Hematopoietic multipotent progenitor cell treated with erythropoietin and hydrocortisone succinate and interleukin-3 and kit ligand, for 6 days (in vitro differentiated cells): Measurements from ENCODE around the gene TTC34.
"Not testable (repeated sequence)": the region's sequence is repeated elsewhere in the genome, so short reads cannot be mapped to it uniquely, and the experiment has no call there.

Experiments used
- DNase-seq: peaks from one replicate; pipeline ENCODE4 v3.0.0-alpha.2; 2015

TTC34 gene

DNA sequence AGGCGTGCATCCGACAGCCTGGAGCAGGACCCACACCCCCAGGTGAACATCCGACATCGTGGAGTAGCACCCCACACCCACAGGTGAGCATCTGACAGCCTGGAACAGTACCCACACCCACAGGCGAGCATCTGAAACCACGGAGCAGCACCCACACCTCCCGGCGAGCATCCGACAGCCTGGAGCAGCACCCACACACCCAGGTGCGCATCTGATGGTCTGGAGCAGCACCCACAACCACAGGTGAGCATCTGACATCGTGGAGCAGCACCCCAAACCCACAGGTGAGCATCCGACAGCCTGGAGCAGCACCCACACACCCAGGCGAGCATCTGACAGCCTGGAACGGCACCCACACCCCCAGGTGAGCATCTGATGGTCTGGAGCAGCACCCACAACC lies 46.1 kb downstream of the TTC34 start:
- not testable (repeated sequence) for DNase-seq

DNA sequence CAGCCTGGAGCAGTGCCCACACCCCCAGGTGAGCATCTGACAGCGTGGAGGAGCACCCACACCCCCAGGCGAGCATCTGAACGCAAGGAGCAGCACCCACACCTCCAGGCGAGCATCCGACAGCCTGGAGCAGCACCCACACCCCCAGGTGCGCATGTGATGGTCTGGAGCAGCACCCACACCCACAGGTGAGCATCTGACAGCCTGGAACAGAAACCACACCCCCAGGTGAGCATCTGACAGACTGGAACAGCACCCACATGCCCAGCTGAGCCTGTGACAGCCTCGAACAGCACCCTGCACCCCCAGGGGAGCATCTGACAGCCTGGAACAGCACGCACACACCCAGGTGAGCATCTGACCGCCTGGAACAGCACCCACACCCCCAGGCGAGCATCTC lies 46.9 kb downstream of the TTC34 start:
- not testable (repeated sequence) for DNase-seq

DNA sequence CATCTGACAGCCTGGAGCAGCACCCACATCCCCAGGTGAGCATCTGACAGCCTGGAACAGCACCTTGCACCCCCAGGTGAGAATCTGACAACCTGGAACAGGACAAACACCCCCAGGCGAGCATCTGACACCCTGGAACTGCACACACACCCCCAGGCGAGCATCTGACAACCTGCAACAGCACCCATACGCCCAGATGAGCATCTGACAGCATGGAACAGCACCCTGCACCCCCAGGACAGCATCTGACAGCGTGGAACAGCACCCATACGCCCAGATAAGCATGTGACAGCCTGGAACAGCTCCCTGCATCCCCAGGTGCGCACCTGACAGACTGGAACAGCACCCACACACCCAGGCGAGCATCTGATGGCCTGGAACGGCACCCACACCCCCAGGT lies 49.0 kb downstream of the TTC34 start:
- not testable (repeated sequence) for DNase-seq

DNA sequence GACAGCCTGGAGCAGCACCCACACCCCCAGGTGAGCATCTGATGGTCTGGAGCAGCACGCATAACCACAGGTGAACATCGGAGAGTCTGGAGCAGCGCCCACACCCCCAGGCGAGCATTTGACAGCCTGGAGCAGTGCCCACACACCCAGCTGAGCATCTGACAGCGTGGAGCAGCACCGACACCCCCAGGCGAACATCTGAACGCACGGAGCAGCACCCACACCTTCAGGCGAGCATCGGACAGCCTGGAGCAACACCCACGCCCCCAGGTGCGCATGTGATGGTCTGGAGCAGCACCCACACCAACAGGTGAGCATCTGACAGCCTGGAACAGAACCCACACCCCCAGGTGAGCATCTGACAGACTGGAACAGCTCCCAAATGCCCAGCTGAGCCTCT lies 49.6 kb downstream of the TTC34 start:
- not testable (repeated sequence) for DNase-seq

DNA sequence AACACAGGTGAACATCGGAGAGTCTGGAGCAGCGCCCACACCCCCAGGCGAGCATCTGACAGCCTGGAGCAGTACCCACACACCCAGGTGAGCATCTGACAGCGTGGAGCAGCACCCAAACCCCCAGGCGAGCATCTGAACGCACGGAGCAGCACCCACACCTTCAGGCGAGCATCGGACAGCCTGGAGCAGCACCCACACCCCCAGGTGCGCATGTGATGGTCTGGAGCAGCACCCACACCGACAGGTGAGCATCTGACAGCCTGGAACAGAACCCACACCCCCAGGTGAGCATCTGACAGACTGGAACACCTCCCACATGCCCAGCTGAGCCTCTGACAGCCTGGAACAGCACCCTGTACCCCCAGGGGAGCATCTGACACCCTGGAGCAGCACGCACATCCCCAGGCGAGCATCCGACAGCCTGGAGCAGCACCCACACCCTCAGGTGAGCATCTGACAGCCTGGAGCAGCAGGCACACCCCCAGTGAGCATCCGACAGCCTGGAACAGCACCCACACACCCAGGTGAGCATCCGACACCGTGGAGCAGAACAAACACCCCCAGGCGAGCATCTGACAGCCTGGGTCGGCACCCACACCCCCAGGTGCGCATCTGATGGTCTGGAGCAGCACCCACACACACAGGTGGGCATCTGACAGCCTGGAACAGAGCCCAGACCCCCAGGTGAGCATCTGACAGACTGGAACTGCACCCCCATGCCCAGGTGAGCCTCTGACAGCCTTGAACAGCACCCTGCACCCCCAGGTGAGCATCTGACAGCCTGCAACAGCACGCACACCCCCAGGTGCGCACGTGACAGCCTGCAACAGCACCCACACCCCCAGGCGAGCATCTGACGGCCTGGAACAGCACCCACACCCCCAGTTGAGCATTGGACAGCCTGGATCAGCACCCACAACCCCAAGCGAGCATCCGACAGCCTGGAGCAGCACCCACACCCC lies 50.4 kb downstream of the TTC34 start:
- not testable (repeated sequence) for DNase-seq

DNA sequence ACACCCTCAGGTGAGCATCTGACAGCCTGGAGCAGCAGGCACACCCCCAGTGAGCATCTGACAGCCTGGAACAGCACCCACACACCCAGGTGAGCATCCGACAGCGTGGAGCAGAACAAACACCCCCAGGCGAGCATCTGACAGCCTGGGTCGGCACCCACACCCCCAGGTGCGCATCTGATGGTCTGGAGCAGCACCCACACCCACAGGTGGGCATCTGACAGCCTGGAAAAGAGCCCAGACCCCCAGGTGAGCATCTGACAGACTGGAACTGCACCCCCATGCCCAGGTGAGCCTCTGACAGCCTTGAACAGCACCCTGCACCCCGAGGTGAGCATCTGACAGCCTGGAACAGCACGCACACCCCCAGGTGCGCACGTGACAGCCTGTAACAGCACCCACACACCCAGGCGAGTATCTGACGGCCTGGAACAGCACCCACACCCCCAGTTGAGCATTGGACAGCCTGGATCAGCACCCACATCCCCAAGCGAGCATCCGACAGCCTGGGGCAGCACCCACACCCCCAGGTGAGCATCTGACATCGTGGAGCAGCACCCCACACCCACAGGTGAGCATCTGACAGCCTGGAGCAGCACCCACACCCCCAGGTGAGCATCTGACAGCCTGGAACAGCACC lies 51.3 kb downstream of the TTC34 start:
- DNase-seq = not testable (repeated sequence)

DNA sequence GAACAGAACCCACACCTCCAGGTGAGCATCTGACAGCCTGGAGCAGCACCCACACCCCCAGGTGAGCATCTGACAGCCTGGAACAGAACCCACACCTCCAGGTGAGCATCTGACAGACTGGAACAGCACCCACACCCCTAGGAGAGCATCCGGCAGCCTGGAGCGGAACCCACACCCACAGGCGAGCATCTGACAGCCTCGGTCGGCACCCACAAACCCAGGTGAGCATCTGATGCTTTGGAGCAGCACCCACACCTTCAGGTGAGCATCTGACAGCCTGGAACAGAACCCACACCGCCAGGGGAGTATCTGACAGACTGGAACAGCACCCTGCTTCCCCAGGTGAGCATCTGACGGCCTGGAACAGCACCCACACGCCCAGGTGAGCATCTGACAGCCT lies 52.9 kb downstream of the TTC34 start:
- not testable (repeated sequence) for DNase-seq

DNA sequence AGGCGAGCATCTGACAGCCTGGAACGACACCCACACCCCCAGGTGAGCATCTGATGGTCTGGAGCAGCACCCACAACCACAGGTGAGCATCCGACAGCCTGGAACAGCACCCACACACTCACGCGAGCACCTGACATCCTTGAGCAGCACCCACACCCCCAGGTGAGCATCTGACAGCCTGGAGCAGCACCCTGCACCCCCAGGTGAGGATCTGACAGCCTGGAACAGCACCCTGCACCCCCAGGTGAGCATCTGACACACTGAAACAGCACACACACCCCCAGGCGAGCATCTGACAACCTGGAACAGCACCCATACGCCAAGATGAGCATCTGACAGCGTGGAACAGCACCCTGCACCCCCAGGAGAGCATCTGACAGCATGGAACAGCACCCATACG lies 106.7 kb downstream of the TTC34 start:
- not testable (repeated sequence) for DNase-seq

DNA sequence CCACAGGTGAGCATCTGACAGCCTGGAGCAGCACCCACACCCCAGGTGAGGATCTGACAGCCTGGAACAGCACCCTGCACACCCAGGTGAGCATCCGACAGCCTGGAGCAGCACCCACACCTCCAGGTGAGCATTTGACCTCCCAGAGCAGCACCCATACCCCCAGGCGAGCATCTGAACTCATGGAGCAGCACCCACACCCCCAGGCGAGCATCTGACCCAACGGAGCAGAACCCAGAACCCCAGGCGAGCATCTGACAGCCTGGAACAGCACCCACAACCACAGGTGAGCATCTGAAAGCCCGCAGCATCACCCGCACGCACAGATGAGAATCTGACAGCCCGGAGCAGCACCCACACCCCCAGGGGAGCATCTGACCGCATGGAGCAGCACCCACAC lies 111.3 kb downstream of the TTC34 start:
- not testable (repeated sequence) for DNase-seq

DNA sequence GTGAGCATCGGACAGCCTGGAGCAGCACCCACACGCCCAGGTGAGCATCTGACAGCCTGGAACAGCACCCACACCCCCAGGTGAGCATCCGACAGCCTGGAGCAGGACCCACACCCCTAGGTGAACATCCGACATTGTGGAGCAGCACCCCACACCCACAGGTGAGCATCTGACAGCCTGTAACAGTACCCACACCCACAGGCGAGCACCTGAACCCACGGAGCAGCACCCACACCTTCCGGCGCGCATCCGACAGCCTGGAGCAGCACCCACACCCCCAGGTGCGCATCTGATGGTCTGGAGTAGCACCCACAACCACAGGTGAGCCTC lies 113.2 kb downstream of the TTC34 start:
- not testable (repeated sequence) for DNase-seq

DNA sequence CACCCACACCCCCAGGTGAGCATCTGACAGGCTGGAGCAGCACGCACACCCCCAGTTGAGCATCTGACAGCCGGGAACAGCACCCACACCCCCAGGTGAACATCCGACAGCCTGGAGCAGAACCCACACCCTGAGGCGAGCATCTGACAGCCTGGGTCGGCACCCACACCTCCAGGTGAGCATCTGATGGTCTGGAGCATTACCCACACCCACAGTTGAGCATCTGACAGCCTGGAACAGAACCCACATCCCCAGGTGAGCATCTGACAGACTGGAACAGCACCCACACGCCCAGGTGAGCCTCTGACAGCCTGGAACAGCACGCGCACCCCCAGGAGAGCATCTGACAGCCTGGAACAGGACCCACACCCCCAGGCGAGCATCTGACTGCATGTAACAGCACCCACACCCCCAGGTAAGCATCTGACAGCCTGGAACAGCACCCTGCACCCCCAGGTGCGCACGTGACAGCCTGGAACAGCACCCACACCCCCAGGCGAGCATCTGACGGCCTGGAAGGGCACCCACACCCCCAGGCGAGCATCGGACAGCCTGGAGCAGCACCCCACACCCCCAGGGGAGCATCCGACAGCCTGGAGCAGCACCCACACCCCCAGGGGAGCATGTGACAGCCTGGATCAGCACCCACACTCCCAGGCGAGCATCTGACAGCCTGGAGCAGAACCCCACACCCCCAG lies 113.7 kb downstream of the TTC34 start:
- DNase-seq = peak; percentile 0

DNA sequence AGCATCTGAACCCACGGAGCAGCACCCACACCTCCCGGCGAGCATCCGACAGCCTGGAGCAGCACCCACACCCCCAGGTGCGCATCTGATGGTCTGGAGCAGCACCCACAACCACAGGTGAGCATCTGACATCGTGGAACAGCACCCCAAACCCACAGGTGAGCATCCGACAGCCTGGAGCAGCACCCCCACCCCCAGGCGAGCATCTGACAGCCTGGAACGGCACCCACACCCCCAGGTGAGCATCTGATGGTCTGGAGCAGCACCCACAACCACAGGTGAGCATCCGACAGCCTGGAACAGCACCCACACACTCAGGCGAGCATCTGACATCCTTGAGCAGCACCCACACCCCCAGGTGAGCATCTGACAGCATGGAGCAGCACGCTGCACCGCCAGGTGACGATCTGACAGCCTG lies 114.3 kb downstream of the TTC34 start:
- not testable (repeated sequence) for DNase-seq

DNA sequence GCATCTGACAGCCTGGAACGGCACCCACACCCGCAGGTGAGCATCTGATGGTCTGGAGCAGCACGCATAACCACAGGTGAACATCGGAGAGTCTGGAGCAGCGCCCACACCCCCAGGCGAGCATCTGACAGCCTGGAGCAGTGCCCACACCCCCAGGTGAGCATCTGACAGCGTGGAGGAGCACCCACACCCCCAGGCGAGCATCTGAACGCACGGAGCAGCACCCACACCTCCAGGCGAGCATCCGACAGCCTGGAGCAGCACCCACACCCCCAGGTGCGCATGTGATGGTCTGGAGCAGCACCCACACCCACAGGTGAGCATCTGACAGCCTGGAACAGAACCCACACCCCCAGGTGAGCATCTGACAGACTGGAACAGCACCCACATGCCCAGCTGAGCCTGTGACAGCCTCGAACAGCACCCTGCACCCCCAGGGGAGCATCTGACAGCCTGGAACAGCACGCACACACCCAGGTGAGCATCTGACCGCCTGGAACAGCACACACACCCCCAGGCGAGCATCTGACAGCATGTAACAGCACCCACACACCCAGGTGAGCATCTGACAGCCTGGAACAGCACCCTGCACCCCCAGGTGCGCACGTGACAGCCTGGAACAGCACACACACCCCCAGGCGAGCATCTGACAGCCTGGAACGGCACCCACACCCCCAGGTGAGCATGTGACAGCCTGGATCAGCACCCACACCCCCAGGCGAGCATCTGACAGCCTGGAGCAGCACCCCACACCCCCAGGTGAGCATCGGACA lies 115.2 kb downstream of the TTC34 start:
- DNase-seq = not testable (repeated sequence)

DNA sequence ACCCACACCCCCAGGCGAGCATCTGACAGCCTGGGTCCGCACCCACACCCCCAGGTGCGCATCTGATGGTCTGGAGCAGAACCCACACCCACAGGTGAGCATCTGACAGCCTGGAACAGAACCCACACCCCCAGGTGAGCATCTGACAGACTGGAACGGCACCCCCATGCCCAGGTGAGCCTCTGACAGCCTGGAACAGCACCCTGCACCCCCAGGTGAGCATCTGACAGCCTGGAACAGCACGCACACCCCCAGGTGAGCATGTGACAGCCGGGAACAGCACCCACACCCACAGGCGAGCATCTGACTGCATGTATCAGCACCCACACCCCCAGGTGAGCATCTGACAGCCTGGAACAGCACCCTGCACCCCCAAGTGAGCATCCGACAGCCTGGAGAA lies 115.8 kb downstream of the TTC34 start:
- not testable (repeated sequence) for DNase-seq

DNA sequence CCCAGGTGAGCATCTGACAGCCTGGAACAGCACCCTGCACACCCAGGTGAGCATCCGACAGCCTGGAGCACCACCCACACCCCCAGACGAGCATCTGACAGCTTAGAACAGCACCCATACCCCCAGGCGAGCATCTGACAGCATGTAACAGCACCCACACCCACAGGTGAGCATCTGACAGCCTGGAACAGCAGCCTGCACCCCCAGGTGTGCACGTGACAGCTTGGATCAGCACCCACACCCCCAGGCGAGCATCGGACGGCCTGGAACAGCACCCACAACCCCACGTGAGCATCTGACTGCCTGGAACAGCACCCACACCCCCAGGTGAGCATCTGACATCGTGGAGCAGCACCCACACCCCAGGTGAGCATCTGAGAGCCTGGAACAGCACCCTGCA lies 116.6 kb downstream of the TTC34 start:
- DNase-seq = not testable (repeated sequence)

DNA sequence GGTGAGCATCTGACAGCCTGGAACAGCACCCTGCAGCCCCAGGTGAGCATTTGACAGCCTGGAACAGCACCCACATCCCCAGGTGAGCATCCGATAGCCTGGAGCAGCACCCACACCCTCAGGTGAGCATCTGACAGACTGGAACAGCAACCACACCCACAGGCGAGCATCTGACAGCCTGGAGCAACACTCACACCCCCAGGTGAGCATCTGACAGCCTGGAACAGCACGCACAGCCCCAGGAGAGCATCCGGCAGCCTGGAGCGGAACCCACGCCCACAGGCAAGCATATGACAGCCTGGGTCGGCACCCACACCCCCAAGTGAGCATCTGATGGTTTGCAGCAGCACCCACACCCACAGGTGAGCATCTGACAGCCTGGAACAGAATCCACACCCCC lies 117.5 kb downstream of the TTC34 start:
- DNase-seq = peak; percentile 26

DNA sequence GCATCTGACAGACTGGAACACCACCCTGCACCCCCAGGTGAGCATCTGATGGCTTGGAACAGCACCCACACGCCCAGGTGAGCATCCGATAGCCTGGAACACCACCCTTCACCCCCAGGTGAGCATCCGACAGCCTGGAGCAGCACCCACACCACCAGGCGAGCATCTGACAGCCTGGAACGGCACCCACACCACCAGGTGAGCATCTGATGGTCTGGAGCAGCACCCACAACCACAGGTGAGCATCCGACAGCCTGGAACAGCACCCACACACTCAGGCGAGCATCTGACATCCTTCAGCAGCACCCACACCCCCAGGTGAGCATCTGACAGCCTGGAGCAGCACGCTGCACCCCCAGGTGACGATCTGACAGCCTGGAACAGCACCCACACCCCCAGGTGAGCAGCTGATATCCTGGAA lies 118.2 kb downstream of the TTC34 start:
- DNase-seq = peak; percentile 0

DNA sequence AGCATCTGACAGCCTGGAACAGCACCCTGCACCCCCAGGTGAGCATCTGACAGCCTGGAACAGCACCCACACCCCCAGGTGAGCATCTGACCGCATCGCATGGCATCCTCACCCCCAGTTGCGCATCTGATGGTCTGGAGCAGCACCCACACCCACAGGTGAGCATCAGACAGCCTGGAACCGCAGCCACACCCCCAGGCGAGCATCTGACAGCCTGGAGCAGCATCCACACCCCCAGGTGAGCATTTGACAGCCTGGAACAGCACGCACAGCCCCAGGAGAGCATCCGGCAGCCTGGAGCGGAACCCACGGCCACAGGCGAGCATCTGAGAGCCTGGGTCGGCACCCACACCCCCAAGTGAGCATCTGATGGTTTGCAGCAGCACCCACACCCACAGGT lies 118.6 kb downstream of the TTC34 start:
- DNase-seq = not testable (repeated sequence)

DNA sequence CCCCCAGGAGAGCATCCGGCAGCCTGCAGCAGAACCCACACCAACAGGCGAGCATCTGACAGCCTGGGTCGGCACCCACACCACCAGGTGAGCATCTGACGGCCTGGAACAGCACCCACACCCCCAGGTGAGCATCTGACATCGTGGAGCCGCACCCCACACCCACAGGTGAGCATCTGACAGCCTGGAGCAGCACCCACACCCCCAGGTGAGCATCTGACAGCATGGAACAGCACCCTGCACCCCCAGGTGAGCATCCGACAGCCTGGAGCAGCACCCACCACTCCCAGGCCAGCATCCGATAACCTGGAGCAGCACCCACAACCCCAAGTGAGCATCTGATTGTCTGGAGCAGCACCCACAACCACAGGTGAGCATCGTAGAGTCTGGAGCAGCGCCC lies 124.8 kb downstream of the TTC34 start:
- not testable (repeated sequence) for DNase-seq

DNA sequence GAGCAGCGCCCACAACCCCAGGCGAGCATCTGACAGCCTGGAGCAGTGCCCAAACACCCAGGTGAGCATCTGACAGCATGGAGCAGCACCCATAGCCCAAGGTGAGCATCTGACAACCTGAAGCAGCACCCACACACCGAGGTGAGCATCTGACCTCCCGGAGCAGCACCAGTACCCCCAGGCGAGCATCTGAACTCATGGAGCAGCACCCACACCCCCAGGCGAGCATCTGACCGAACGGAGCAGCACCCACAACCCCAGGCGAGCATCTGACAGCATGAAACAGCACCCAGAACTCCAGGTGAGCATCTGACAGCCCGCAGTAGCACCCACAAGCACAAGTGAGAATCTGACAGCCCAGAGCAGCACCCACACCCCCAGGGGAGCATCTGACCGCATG lies 129.8 kb downstream of the TTC34 start:
- DNase-seq = not testable (repeated sequence)

DNA sequence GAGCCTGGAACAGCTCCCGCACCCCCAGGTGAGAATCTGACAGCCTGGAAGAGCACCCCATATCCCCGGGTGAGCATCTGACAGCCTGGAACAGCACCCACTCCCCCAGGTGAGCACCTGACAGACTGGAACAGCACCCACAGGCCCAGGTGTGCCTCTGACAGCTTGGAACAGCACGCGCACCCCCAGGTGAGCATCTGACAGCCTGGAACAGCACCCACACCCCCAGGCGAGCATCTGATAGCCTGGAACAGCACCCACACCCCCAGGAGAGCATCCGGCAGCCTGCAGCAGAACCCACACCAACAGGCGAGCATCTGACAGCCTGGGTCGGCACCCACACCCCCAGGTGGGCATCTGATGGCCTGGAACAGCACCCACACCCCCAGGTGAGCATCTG lies 141.7 kb downstream of the TTC34 start:
- not testable (repeated sequence) for DNase-seq

DNA sequence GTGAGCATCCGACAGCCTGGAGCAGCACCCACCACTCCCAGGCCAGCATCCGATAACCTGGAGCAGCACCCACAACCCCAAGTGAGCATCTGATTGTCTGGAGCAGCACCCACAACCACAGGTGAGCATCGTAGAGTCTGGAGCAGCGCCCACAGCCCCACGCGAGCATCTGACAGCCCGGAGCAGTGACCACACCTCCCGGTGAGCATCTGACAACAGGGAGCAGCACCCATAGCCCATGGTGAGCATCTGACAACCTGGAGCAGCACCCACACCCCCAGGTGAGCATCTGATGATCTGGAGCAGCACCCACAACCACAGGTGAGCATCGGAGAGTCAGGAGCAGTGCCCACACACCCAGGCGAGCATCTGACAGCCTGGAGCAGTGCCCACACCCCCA lies 143.6 kb downstream of the TTC34 start:
- not testable (repeated sequence) for DNase-seq

DNA sequence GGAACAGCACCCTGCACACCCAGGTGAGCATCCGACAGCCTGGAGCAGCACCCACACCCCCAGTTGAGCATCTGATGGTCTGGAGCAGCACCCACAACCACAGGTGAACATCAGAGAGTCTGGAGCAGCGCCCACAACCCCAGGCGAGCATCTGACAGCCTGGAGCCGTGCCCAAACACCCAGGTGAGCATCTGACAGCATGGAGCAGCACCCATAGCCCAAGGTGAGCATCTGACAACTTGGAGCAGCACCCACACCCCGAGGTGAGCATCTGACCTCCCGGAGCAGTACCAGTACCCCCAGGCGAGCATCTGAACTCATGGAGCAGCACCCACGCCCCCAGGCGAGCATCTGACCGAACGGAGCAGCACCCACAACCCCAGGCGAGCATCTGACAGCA lies 144.4 kb downstream of the TTC34 start:
- DNase-seq = not testable (repeated sequence)
